HG02973 (cell line): ENCODE data around the gene ADIPOR2.

Experiments used
- ATAC-seq: cut with Tn5 transposase; IDR thresholded peaks from one replicate; pipeline ENCODE4 v1.9.1; 2021; ENCODE audit warnings: moderate library complexity; ENCODE audit not compliant: unreplicated experiment

The ADIPOR2 gene

DNA sequence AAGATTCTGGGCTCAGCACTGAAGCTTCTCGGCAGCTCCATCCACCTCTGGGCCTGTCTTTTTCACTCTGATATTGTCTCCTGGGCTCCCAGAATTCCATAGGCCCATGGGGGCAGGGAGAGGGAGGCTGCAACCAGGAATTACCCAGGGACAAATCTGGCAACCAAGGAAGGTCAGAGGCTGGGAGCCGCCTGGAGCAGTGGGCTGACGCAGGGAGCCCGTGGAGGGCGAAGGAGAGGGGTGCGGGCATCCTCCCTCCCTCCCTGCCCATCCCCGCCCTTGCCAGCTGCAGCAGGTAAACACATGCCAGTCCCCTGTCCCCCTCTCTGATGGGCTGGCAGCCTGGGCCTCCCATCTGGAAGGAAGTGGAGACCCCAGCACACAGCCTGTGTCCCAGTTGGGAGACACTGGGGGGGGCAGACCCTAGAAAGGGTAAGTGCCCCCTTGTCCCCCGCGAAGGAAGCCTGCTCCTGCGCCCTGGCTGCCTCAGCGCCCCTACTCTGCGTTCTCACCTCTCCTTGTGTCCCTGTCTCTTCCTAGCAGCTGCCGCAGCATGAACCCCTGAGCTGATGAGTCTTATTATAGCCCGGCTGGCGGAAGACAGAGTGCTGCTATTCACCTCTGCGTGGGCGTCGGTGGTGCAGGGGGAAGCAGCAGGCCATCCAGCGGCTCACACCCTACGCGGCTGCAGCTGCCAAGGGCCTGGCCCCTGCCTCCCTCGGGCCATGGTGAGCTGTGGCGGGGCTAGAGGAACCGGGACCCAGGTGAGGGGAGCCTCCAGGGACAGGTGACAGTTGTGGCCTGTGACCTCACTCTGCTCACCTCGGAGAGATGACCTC, 136.2 kb downstream of the ADIPOR2 start:
- no peak for ATAC-seq

DNA sequence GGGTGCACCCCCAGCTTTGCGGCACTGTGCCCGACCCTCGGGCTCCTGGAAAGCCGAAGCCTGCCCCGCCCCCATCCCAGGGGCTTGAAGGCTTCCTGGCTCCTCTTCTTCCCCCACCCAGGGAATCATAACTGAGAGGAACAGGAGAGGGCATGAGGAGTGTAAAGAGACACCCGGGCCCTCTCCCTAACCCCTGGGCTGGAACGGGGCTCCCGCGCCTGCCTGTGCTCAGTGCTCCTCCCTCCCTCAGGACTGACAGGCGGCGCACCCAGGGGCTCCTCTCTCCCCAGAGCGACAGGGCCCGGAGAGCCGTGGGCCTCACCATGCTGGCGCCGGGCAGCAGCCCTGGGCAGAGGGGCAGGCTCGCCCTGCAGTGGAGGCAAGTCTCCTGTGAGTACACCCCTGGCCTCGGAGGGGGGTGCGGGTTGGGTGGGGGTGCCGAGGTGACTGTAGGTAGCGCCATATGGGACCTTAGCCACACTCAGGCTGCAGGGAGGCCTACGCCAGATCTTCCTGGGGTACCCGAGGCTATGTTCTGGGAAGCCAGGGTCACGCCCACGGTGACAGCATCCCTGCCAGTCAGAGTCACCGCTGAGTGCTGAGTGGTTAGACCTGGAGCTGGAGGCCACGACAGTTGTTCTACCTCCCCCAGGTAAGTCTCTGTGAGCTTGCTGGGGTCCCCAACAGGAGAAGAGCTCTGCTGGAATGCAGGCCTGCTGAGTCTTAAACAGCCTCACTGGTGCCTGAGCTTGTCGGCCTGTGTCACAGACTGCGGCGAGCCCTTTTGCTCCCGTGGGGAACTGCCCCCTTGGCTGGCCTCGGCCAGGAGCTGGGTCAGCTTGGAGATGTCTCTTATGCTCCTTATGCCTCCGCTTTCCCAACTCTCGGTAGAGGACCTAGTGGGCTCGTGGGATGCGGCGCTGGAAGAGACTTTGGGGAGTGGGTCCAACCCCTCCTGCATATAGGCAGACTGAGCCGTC, 137.2 kb downstream of the ADIPOR2 start:
- no peak for ATAC-seq

- ATAC-seq = no peak
Observed at GRCh38 chr12:1828856-1829255, 138.0 kb downstream of the ADIPOR2 start.

DNA sequence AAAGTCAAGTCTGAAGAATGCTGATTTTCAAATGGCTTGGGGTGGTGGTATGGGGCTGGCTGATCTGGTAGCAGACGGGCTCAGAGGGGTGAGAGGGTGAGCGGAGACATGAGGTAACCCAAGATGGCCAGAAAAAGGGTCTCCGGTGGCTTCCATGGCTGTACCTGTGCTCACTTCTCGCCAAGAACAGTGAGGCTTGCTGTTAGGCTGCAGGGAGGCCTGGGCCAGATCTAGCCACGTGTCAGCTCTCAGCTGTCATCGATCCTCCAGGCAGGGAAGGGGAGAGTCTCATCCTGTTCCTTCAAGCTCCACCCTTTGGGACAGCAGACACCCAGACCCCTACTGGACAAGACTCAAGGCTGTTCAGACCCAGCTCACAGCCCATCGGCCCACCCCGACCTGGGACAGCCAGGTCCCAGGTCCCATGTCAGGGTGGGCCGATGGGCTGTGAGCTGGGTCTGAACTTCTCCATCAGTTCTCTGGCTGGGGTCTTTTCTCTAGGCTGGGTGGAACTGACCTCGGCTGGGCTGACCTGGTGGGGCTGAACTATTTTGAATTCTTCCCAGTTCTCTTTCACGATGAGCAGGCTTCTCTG, 138.5 kb downstream of the ADIPOR2 start:
- ATAC-seq = no peak

DNA sequence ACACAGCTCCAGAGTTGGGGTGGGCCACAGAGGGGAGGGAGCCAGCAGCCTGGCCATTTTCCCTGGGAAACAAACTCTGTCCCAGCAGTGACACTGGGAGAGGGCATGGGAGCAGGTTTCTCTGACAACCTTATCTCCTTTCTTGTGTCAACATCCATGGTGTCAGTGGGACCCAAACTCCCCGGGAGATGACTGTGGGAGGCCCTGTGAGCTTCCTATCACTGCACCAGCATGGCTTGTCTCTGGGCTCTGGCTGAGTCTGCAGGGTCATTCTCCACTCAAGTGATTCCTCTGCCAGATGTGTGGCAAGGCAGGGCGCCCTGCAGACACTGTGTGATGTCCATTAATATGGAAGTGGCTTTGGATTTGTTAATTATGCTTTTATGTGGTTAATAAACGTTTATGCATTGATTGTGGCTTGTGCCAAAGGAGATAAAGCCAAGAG, 139.6 kb downstream of the ADIPOR2 start:
- no peak for ATAC-seq

DNA sequence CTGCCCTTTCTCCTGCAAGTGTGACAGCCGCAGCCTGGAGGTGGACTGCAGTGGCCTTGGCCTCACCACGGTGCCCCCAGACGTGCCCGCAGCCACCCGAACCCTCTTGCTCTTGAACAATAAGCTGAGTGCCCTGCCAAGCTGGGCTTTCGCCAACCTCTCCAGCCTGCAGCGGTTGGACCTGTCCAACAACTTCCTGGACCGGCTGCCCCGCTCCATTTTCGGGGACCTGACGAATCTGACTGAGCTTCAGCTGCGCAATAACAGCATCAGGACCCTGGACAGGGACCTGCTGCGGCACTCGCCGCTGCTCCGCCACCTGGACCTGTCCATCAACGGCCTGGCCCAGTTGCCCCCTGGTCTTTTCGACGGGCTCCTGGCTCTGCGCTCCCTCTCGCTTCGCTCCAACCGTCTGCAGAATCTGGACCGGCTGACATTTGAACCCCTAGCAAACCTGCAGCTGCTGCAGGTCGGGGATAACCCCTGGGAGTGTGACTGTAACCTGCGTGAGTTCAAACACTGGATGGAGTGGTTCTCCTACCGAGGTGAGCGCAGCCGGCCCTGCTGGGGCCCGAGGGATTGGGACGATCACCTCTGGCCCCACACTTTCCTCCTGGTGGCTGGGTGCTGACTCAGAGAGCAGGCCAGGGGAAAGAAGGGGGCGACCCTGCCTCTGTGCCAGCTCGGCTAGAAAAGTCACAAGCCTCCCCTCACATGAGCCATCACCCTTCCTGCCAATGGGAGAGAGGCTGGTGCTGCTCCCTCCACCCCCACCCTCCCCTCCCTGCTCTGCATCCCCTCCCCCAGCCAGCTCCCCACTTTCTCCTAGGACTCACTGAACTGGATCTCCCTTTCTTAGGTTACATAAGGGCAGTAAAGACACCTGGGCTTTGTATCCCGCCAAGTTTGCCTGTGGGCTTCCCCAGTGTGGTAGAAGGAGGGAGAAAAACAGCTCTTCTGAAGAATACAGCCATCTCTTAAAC, 140.4 kb downstream of the ADIPOR2 start:
- no peak for ATAC-seq

DNA sequence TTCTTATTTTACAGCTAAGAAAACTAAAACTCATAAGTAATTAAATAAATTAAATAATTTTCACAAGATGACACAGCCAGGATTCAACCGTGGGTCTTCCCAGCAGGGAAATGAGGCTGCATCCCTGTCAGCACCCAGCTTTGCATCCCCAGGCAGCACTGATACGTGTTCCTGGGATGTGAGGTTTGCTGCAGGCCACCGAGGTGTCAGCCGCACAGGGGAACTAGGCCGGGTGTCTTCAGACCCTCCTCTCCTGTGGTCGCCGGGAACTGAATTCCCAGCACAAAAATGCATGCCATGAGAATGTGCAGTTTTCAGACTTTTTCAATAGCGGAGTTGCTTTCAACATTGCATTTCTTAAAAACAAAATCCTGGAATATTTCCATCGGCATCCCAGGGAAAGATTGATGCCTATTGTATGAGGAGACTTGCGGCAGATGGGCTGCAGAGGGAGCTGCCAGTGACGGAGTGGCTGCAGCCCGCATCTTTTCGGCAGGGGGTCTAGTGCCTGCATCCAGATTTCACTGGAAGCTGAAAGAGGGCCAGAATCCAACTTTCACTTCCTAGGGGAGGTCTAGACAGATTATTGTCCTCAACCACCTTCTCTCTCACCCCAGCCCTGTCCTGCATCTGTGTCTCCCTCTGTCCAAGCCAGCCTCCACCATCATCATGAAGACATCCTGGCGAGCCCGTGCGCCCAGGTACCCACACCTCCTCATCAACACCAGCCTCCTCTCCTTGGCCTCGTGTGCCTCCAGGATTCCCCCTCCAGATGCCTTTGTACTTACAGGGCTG, 142.1 kb downstream of the ADIPOR2 start:
- no peak for ATAC-seq

- ATAC-seq = no peak
Observed at GRCh38 chr12:1833596-1834028, 142.7 kb downstream of the ADIPOR2 start.

DNA sequence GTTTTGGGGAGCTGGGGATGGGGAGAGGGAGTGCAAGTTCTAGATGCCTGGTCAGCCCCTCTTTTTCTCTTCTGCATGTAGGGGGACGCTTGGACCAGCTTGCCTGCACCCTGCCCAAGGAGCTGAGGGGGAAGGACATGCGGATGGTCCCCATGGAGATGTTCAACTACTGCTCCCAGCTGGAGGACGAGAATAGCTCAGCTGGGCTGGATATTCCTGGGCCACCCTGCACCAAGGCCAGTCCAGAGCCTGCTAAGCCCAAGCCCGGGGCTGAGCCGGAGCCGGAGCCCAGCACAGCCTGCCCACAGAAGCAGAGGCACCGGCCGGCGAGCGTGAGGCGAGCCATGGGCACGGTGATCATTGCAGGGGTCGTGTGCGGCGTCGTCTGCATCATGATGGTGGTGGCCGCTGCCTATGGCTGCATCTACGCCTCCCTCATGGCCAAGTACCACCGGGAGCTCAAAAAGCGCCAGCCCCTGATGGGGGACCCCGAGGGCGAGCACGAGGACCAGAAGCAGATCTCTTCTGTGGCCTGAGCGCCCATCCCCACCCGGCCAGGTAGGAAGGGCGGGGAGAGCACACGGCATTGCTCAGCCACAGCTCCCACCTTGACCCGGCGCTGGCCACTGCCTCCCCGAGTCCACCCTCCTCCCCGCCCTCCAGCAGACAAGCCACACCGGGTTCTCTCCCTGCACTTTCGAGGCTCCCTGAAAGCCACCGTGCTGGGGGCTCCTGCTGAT, 143.5 kb downstream of the ADIPOR2 start:
- no peak for ATAC-seq

DNA sequence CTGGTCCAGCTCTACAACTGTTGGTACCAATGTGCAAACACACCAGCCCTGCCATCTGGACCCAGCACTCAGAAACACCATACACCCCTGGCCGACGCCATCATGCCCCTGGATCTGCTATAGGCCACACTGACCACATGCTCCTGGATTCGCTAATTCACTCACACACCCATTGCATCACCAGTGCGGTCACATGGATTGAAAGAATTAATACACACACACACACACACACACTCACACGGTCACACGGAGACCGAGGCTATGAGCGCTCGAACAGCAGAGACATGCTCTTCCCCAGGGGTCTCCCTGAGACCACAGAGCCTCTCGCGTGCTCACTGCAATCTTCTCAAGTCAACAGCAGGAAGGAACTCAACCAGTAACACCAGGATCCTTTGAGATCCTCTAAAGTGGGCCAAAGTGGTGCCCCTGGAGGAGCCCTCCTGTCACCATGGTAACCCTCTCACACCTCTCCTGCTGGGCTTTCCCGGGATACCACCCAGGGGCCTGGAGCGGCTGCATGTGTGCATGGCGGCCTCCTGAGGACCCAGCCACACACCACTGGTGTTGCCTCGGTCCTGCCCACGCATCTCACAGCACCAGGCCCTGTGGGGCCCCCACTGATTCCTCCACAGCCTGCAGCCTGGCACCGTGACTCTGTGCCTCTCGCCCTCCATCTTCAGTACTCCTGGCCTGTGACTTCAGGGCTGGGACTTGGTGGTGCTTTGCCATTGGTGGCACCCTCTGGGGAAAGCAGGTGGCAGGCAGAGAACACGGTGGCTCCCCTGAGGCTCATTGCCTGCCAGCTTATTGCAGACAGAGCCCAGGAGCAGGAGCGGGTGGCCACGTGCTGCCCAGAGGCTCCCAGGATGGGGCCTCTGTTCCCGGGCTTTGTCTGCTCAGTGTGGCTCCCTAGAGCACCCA, 144.6 kb downstream of the ADIPOR2 start:
- no peak for ATAC-seq

- ATAC-seq = no peak
Observed at GRCh38 chr12:1836241-1836803, 145.5 kb downstream of the ADIPOR2 start.

- ATAC-seq = no peak
Observed at GRCh38 chr12:1836854-1837421, 146.1 kb downstream of the ADIPOR2 start.

GRCh38 chr12:1837541-1838204, 146.8 kb downstream of the ADIPOR2 start:
- ATAC-seq = no peak
